Activated T-cell treated with anti-CD3 and anti-CD28 coated beads for 1 hour (primary cell): ENCODE data around the gene RASGRP1.
"Not testable (repeated sequence)": the region's sequence is repeated elsewhere in the genome, so short reads cannot be mapped to it uniquely, and the experiment has no call there.

Experiments
- DNase-seq: peaks from one replicate; pipeline ENCODE4 v3.0.0-alpha.2; 2020; ENCODE audit warnings: low read depth

The RASGRP1 gene

DNA sequence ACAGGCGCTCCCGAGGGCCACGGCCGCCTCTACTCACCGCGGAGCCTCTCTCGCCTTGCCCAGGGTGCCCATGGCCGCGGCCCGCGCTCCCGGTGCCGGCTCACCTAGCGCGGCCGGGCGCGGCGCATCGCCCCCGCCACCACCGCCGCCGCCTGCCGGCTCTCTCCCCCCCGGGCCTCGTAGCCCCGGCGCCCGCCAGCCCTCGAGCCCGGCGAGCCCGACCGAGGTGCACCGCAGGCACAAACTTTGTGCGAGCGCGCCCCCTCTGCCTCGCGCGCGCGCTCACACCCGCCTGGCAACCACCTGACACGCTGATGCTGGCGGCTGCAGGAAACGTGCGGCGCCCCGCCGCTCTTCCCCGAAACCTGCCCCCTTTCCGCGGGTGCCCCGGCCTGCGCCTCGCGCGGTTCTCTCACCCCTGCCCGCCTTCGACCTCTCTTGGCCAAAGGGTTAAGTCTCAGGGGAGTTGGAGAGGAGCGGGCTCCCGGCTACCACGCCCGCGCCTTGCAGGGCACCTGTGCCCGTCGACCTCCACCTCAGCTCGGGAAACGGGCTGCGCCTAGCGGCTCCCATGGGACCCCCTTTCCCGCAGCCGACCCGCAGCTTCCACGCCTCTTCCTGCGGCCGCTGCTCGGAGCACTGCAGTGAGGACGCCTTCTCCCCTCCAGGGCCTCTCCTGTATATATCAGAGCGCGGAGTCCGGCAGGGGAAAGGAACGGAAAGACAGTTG, at the start of gene RASGRP1:
Gene RASGRP1 (minus strand): TSS at position 258 of the 730 bp plus-strand sequence. CDS start 186 bp downstream, at position 72.
- peak; percentile 82 for DNase-seq

- DNase-seq: no peak
Observed at GRCh38 chr15:38613085-38613484, 48.5 kb upstream of the RASGRP1 start.

- no peak for DNase-seq
Observed at GRCh38 chr15:38612159-38612863, 47.7 kb upstream of the RASGRP1 start.

GRCh38 chr15:38611228-38611627, 46.6 kb upstream of the RASGRP1 start:
- DNase-seq: no peak

- no peak for DNase-seq
Observed at GRCh38 chr15:38610748-38611147, 46.1 kb upstream of the RASGRP1 start.

DNA sequence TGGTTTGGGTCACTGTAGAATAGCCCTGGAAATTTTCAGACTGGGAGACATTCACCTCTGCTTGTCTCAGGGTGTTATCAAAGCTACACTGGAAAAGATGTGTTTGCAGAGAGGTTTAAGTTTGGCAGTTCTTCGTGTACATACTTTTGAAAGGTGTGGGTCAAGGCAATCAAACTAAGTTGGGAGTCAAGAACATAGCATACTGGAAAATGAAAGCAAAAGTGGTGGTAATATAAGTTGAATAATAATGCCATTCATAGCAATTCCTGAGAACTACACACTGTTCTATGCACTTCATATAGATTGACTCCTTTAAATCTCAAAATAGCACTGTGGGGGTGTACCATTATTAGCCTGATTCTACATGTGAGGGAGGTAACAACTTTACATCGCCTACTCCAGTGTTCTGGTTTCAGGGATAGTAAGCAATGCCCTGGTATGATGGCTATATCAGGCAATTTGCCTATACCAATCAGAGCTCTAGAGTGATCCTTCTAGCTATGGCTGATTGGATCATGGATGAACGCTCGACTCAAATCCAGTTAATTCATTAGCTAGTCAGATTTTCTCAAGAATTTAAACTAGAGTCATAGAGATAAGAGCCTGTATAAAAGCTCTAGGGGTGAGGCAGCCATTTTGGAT, 44.6 kb upstream of the RASGRP1 start:
- no peak for DNase-seq

DNA sequence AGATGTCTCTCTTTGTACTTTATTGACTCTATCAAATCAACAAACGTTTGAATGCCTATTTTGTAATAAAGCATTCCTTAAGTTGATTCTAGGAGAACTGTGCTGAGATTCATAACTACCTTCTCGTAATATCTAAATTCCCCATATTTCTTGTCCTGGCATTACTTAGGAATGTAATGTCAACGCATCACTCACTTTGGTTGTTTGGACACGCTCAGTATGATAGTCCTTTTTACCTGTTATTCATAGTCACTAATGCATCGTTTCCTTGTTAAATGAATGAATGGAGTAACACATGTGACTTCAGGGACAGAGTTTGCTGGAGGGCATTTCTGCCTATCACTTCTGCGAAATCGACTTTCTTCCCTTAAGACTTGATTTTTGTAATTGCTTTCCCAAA, 44.1 kb upstream of the RASGRP1 start:
- no peak for DNase-seq

DNA sequence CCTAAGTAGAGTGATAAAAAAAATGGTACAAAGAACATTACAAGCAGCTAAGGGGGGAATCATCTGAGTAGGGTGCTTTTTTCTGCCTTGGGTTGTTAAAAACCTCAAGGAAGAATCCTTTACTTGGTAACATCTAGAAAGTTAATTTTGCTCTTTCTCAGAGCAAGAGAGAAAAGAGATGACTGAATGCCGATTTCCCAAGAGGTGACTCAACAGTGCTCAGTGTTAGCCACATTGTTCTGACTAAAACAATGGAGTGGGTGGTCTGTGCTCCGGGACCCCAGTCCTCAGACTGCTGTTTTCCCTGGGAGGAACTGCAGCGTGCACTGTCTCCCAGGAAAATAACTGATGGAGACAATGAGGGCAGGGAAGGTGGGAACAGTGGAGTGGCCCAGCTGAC, 41.1 kb upstream of the RASGRP1 start:
- no peak for DNase-seq

DNA sequence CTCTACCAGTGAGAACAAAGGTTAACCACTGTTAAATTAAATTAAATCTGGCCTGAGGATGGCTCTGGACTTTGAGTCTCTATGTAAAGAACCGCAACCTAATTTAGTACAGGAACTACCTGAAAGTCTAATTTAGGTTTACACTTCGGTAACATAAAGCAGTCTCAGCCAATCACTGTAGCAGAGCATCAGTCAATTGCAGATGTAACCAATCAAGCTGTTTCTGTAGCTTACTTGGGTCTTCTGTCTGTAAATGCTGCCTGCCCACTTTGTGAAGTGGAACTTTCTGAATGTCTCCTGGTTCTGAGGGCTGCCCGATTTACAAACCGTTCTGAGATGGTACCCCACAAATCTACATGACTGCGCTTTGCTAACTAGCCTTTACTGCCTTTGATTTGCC, 39.1 kb upstream of the RASGRP1 start:
- DNase-seq: no peak

- no peak for DNase-seq
Observed at GRCh38 chr15:38602910-38603670, 38.5 kb upstream of the RASGRP1 start.

DNA sequence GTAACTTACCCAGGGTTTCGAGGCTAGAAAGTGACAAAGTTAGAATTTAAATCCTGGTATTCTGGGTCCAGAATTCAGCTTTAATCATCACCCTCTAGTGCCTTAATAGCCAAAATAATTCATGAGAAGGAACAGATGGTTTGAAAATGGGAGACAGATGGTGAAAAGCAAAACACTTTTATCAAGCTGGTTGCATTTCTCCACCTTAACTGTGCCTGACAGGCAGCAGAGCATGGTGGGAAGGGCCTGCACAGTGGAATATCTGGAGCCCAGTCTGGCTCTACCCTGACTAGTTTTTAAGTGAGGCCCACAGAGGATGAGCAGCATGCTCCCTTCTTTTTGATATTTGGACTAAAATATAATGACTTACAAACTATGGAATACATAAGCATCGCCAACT, 35.6 kb upstream of the RASGRP1 start:
- DNase-seq: no peak

DNA sequence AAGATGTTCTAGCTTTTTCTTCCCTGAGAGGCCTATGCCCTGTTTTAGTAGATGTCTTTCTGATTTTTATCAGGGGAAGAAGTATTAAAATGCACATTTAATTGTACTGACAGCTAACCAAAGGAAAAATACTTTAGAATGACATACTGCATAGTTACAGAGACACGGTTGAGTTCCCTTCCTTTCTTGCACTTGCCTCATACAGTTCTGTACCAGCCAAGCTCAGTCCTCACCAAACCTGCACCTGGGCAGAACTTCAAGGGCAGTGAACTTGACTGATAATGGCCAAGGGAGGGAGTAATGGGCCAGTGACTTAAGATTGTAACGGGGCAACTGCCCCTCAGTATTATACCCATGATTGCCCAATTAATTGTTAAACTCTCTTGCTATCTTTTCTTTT, 34.1 kb upstream of the RASGRP1 start:
- no peak for DNase-seq

DNA sequence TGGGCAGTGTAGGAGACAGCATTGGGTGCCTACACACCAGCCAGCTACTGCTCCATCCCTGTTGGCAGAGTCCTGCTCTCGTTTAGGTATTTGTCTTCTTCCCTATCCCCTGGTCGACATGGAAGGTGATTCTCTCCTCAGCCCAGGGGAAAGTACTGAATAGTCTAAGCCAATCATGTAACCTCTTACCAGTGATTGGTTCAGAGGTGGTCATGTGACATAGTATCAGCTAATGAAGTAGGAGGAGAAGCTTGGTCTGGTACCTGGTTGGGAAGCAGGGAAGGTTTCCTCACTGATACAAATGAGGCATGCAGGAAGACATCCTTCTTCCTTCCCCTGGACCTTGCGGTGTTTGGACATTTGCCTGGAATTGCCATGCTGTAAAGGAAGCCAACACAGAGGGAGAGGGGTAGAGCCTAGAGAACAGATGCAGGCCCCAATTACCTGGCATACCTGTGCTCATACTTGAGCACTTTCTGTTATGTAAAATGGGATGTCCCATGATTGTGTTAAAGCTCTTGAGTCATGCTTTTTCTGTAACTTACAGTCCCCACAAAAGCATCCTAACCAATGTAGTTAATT, 32.7 kb upstream of the RASGRP1 start:
- no peak for DNase-seq

- DNase-seq: no peak
Observed at GRCh38 chr15:38593524-38593923, 28.9 kb upstream of the RASGRP1 start.

DNA sequence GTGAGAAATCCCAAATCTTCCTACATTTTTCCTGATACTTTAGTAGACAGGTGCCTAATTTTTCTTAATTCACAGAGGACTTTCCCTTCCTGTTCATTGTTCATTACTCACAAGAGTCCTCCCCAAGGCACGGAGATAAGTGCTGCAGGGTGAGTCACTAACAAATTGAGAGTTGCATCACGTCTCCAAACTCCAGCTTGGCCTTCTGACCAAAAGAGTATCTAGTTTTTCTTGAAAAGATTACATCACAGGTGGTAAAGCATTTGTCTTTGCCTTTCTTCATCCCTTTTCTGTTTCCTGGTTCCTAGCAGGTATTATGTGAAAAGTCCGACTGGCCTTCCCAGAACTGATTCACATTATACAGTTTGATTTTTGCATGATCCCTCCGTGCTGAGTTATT, 24.9 kb upstream of the RASGRP1 start:
- DNase-seq: no peak

DNA sequence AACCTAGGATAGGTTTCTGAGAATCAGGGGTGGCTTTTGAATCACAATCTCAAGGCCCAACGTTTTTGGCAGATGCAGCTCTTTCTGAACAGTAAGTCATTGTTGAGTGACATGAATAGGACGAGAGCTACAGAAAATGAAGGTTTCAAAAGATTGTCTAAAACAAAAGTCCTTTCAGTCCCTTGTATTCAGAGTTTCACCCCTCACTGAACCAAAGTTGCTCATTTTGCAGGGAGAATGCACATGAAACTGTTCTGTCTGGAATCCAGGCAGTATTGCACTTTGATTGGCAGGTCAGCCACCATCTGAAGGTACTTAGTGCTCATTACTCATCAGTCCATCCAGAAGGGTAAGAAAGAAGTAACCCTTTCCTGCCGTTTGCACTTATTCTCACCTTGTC, 24.1 kb upstream of the RASGRP1 start:
- no peak for DNase-seq

- no peak for DNase-seq
Observed at GRCh38 chr15:38587214-38587613, 22.6 kb upstream of the RASGRP1 start.

DNA sequence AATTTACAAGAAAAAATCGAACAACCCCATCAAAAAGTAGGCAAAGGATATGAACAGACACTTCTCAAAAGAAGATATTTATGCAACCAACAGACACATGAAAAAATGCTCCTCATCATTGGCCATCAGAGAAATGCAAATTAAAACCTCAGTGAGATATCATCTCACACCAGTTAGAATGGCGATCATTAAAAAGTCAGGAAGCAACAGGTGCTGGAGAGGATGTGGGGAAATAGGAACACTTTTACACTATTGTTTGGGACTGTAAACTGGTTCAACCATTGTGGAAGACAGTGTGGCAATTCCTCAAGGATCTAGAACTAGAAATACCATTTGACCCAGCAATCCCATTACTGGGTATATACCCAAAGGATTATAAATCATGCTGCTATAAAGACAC, 21.4 kb upstream of the RASGRP1 start:
- not testable (repeated sequence) for DNase-seq

GRCh38 chr15:38578626-38579025, 14.0 kb upstream of the RASGRP1 start:
- DNase-seq: no peak

DNA sequence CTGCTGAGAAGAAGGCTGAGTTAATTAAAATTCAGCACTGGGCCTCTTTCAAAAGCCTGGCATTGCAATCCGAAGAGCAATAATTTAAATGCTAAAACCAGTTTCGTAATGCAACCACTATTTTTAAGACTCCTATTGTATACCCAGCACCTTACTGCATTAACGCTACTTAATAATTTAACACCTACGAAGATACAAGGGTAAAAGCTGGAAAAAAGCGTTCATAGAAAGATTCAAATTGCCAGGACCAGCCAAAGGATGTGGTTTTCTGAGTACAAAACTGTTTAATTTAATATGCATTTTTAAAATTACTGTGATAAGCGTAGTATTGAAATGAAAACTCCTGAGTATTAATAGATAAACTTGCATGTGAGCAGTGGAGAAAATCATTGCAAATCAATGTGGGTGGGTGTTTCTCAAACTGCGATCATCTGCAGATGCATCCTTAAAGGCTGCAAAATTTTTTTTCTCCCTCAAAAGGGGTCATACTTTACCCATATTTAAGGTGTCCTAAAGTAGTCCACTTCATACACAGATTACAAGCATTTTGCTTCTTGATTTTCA, 12.9 kb upstream of the RASGRP1 start:
- no peak for DNase-seq

DNA sequence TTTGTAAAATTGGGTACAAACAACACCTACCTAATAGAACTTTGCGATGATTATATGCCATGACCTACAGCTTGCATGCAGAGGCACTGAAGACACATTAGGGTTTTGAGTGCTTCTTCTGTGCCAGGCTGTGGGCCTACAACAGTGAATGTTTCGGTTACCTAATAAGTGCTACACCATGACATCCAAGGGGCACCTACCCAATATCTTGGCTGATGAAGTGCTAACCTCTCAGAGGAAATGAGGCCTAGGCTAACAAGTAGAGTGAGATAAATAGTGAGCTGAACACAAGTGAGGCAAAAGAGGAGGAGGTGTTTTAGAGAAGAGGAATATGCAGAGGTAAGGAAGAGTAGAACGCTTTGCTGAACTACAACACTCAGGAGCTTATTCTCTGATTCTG, 12.2 kb upstream of the RASGRP1 start:
- no peak for DNase-seq

DNA sequence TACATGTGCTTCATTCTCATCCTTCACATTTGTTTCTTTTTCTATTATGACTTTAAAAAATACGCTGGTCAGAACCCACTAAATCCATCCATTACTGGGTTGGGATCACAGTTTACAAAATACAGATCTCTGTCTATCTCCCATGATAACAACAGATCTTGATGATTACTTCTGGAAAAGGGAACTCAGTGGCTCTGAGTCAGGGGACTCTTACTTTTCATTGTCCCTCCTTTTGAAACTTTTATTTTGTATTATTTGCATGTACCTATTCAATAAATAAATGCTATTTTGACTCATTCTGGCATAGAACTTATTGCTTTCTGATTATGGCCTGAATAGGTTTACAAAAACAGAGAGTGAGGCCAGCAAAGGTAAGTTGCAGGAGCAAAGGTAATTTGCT, 11.6 kb upstream of the RASGRP1 start:
- no peak for DNase-seq
